Neural progenitor cell (in vitro differentiated cells): ENCODE data around the gene SOSTDC1. TPM values are rescaled to one million over a fixed set of nuclear protein-coding genes. Genes with fewer than 3 reads are reported as not detected.
"Not testable (repeated sequence)": the region's sequence is repeated elsewhere in the genome, so short reads cannot be mapped to it uniquely, and the experiment has no call there.

Experiments
- DNase-seq: peaks from one replicate; pipeline ENCODE4 v3.0.0-alpha.2; 2016; ENCODE audit warnings: low spot score
- H2AFZ ChIP-seq: fragments of 200-600 bp; sonication (generic); replicated peaks from 2 replicates; pipeline ENCODE4 v1.6.1; 2016; ENCODE audit warnings: antibody characterized with exemption
- H3F3A ChIP-seq: fragments of 200-600 bp; sonication (generic); 2 replicates; pipeline ENCODE4 v1.6.1; 2016; ENCODE audit warnings: antibody characterized with exemption, low read depth
- H3K27ac ChIP-seq: fragments of 200-600 bp; sonication (generic); 2 replicates; pipeline ENCODE4 v1.5.1; 2016; ENCODE audit warnings: mild to moderate bottlenecking
- H3K27me3 ChIP-seq: fragments of 200-600 bp; sonication (generic); 2 replicates; pipeline ENCODE4 v1.6.1; 2016; ENCODE audit warnings: mild to moderate bottlenecking, moderate library complexity
- H3K36me3 ChIP-seq: fragments of 200-600 bp; sonication (generic); 2 replicates; pipeline ENCODE4 v1.5.1; 2016
- H3K4me1 ChIP-seq: fragments of 200-600 bp; sonication (generic); 2 replicates; pipeline ENCODE4 v1.6.1; 2016; ENCODE audit warnings: mixed run types
- H3K4me2 ChIP-seq: fragments of 200-600 bp; sonication (generic); 2 replicates; pipeline ENCODE4 v1.6.1; 2016
- H3K4me3 ChIP-seq: fragments of 200-600 bp; sonication (generic); 2 replicates; pipeline ENCODE4 v1.5.1; 2016
- H3K79me2 ChIP-seq: fragments of 200-600 bp; sonication (generic); 2 replicates; pipeline ENCODE4 v1.6.1; 2016; ENCODE audit warnings: low read depth
- H3K9ac ChIP-seq: fragments of 200-600 bp; sonication (generic); 2 replicates; pipeline ENCODE4 v1.6.1; 2016
- H3K9me3 ChIP-seq: fragments of 200-600 bp; sonication (generic); 2 replicates; pipeline ENCODE4 v1.5.1; 2016; ENCODE audit warnings: low read depth
- H4K20me1 ChIP-seq: fragments of 200-600 bp; sonication (generic); 2 replicates; pipeline ENCODE4 v1.6.1; 2016; ENCODE audit warnings: low read depth
- H3K27ac Mint-ChIP-seq: 3 replicates; pipeline ENCODE4 v1.8.0; 2021; ENCODE audit warnings: mixed read lengths
- H3K27me3 Mint-ChIP-seq: 2 replicates; pipeline ENCODE4 v1.8.0; 2022; ENCODE audit warnings: low read depth, mild to moderate bottlenecking, inconsistent platforms, moderate library complexity, mixed read lengths; ENCODE audit not compliant: insufficient read depth
- H3K36me3 Mint-ChIP-seq: 3 replicates; pipeline ENCODE4 v1.8.0; 2021; ENCODE audit warnings: mixed read lengths
- H3K4me1 Mint-ChIP-seq: 3 replicates; pipeline ENCODE4 v1.8.0; 2021; ENCODE audit warnings: mixed read lengths
- H3K4me3 Mint-ChIP-seq: 3 replicates; pipeline ENCODE4 v1.8.0; 2021; ENCODE audit warnings: mild to moderate bottlenecking, moderate library complexity, mixed read lengths
- H3K9me3 Mint-ChIP-seq: 3 replicates; pipeline ENCODE4 v1.8.0; 2020; ENCODE audit warnings: mixed read lengths
- CTCF ChIP-seq: fragments of 200-600 bp; sonication (generic); IDR thresholded peaks from 2 replicates; pipeline ENCODE4 v1.5.1; 2017; ENCODE audit warnings: antibody characterized with exemption, mild to moderate bottlenecking
- EZH2 ChIP-seq: fragments of 200-600 bp; sonication (generic); IDR thresholded peaks from 2 replicates; pipeline ENCODE4 v1.6.1; 2017; ENCODE audit warnings: antibody characterized with exemption, mild to moderate bottlenecking, moderate library complexity
- EZH2phosphoT487 ChIP-seq: fragments of 200-600 bp; sonication (generic); IDR thresholded peaks from 2 replicates; pipeline ENCODE4 v1.6.1; 2017; ENCODE audit warnings: antibody characterized with exemption
- total RNA-seq: library from RNA; depleted of rRNA; stranded (reverse); fragments of >200 nt; gene quantifications from 2 replicates; pipeline ENCODE4 v1.2.3, GENCODE V29; 2015; ENCODE audit warnings: low replicate concordance

SOSTDC1 gene
- total RNA-seq, 1 donor from 2014 or later, result 1.9 TPM

DNA sequence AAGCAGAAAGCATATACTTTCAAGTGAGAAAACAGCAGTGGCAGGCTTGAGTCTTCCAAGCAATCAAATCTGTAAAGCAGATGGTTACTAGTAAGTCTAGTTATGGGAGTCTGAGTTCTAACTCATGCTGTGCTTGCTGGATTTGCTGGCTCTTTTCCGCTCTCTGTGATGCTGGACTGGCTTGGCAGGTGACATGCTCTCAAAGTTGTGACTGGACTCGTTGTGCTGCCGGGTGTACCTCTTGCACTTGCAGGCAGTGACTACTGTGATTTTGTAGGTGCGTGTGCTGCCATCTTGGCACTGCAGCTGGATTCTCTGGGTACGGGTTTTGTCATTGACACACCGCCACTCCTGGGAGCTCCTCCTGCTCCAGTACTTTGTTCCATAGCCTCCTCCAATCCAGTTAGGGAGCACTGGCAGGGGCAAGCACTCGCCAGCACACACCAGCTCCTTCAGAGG, 3.1 kb downstream of the SOSTDC1 start:
- Histone ChIP-seq H3K27me3 (no peaks in the 10 kb centered on the region), H3K4me2 (no peak overlapping the region)
- no peak for DNase-seq

DNA sequence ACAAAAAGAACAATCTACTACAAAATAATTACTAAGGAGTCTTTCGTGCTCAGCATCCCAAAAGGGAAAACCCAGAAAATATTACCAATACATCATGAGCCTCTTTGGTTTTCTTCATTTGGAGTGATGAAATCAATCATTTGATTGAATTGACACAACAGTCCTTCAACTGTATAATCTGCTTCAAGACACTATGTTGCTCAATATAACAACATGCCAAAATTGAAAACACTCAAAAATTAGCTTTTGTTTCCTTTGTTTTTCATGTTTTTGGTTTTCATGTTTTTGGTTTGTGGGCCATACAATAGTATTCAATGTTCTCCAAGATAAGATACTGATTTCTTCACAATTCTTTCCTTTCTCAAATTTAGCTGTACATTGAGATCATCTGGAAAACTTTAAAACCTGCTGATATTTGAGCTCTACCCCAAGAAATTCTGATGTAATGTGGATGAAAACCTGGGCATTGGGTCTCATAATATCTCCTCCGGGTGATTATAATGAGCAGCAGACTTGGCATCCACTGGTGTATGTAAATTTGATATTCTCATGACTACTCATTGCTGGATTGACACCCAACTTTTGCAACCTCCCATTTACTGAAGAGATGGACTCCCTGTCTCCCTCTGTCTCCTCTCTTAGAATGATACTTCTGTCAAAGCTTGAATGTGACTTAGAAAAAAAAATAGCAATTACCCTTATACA, 4.6 kb downstream of the SOSTDC1 start:
- no peak overlapping the region for H3K4me3 ChIP-seq
- H3F3A ChIP-seq, result peaks cover 4% of the 10 kb centered on the region
- Mint-ChIP-seq H3K27me3 (no peaks in the 10 kb centered on the region), H3K4me3 (no peak overlapping the region), H3K27ac (no peak overlapping the region), H3K9me3 (peaks cover 5% of the 10 kb centered on the region), H3K4me1 (peaks cover 35% of the 10 kb centered on the region), H3K36me3 (no peaks in the 10 kb centered on the region)
- no peak for TF ChIP-seq CTCF
- no peak overlapping the region for H2AFZ ChIP-seq
- no peaks in the 10 kb centered on the region for H4K20me1 ChIP-seq
- H3K27me3 ChIP-seq, result no peaks in the 10 kb centered on the region
- H3K9ac ChIP-seq, result no peak overlapping the region
- H3K79me2 ChIP-seq, result no peaks in the 10 kb centered on the region
- peaks cover 19% of the 10 kb centered on the region for H3K4me1 ChIP-seq
- H3K4me2 ChIP-seq, result no peak overlapping the region
- H3K27ac ChIP-seq, result no peak overlapping the region
- DNase-seq, result no peak
- H3K9me3 ChIP-seq, result no peaks in the 10 kb centered on the region
- no peaks in the 10 kb centered on the region for H3K36me3 ChIP-seq

More for the DNA sequence above, 3.1 kb downstream of the SOSTDC1 start:
- Histone ChIP-seq H3F3A (peaks cover 7% of the 10 kb centered on the region), H3K9me3 (no peaks in the 10 kb centered on the region), H2AFZ (peak overlapping the region; percentile 45), H3K4me1 (peaks cover 22% of the 10 kb centered on the region), H4K20me1 (no peaks in the 10 kb centered on the region), H3K36me3 (no peaks in the 10 kb centered on the region), H3K4me3 (no peak overlapping the region), H3K27ac (no peak overlapping the region), H3K79me2 (no peaks in the 10 kb centered on the region), H3K9ac (no peak overlapping the region)
- Mint-ChIP-seq H3K27me3 (no peaks in the 10 kb centered on the region), H3K4me1 (peaks cover 43% of the 10 kb centered on the region), H3K27ac (no peak overlapping the region), H3K36me3 (no peaks in the 10 kb centered on the region), H3K4me3 (no peak overlapping the region), H3K9me3 (no peaks in the 10 kb centered on the region)
- no peak for TF ChIP-seq CTCF
- no peak for TF ChIP-seq EZH2phosphoT487
- no peak for TF ChIP-seq EZH2

DNA sequence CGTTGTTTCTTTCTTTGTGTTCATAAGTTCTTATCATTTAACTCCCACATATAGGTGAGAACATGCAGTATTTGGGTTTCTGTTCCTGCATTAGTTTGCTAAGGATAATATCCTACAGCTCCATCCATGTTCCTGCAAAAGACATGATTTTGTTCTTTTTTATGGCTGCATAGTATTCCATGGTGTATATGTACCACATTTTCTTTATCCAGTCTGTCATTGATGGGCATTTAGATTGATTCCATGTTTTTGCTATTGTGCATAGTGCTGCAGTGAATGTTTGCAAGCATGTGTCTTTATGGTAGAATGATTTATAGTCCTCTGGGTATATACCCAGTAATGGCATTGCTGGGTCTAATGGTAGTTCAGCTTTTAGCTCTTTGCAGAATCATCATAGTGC, 9.2 kb downstream of the SOSTDC1 start:
- not testable (repeated sequence) for H3K9me3 Mint-ChIP-seq, H3K27ac Mint-ChIP-seq, H3K27ac ChIP-seq, H3K4me1 ChIP-seq, H3K27me3 ChIP-seq, H4K20me1 ChIP-seq, H3K36me3 ChIP-seq, H3K9ac ChIP-seq, H3K79me2 ChIP-seq, H3K4me3 Mint-ChIP-seq, DNase-seq, H3F3A ChIP-seq, H3K4me1 Mint-ChIP-seq, H2AFZ ChIP-seq, H3K27me3 Mint-ChIP-seq, H3K36me3 Mint-ChIP-seq, H3K9me3 ChIP-seq, H3K4me2 ChIP-seq, H3K4me3 ChIP-seq

- H2AFZ ChIP-seq, result no peak overlapping the region
- no peak for DNase-seq
- no peaks in the 10 kb centered on the region for H3K4me1 Mint-ChIP-seq
- H3K79me2 ChIP-seq, result no peaks in the 10 kb centered on the region
- no peak overlapping the region for H3K27ac Mint-ChIP-seq
- peaks cover 5% of the 10 kb centered on the region for H3K9me3 Mint-ChIP-seq
- TF ChIP-seq EZH2, result no peak
- TF ChIP-seq CTCF, result no peak
- no peak for TF ChIP-seq EZH2phosphoT487
- H3K4me3 ChIP-seq, result no peak overlapping the region
- no peaks in the 10 kb centered on the region for H3K4me1 ChIP-seq
- H3K9ac ChIP-seq, result no peak overlapping the region
- no peaks in the 10 kb centered on the region for H4K20me1 ChIP-seq
- no peaks in the 10 kb centered on the region for H3K36me3 ChIP-seq
- H3K27me3 Mint-ChIP-seq, result no peaks in the 10 kb centered on the region
- no peak overlapping the region for H3K4me3 Mint-ChIP-seq
- H3K9me3 ChIP-seq, result no peaks in the 10 kb centered on the region
- H3K27ac ChIP-seq, result no peak overlapping the region
- H3K36me3 Mint-ChIP-seq, result no peaks in the 10 kb centered on the region
- H3K4me2 ChIP-seq, result no peak overlapping the region
- no peaks in the 10 kb centered on the region for H3F3A ChIP-seq
- H3K27me3 ChIP-seq, result no peaks in the 10 kb centered on the region
These were observed 9.9 kb downstream of the SOSTDC1 start for GRCh38 chr7:16455591-16455990.
